H1 (cell line): ENCODE data around the gene SWT1. TPM values are rescaled to one million over a fixed set of nuclear protein-coding genes. Genes with fewer than 3 reads are reported as not detected.

Experiments used
- CTCF ChIA-PET: fragments of 300-600 bp; sonication (Branson Sonifier 250); formaldehyde crosslinking; loops from one replicate; lab custom pipeline; 2021; ENCODE audit not compliant: partially characterized antibody; lab: Charles Lee
- POLR2A ChIA-PET: fragments of 300-600 bp; sonication (Branson Sonifier 250); formaldehyde crosslinking; loops from one replicate; lab custom pipeline; 2021; ENCODE audit warnings: inconsistent platforms; ENCODE audit not compliant: partially characterized antibody; lab: Charles Lee
- DNase-seq, 2 experiments: peaks; one replicate each; pipeline versions ENCODE4 v3.0.0 to v3.0.0-alpha.2; 2010 to 2022; ENCODE audit warnings: low spot score in 2 of 2, low read depth in 1 of 2, mixed read lengths in 1 of 2
- FAIRE-seq: peaks from 2 replicates; lab custom pipeline; 2011; peaks lifted over from hg19 to GRCh38; lab: Jason Lieb, UNC
- H2AFZ ChIP-seq: 2 replicates; pipeline ENCODE4 v1.8.1; 2012; ENCODE audit warnings: low read length, inconsistent platforms
- H2AK5ac ChIP-seq: 2 replicates; pipeline ENCODE4 v1.6.1; 2013; ENCODE audit warnings: low read depth, low read length
- H2BK120ac ChIP-seq: replicated peaks from 2 replicates; pipeline ENCODE3; 2013; ENCODE audit warnings: low read depth, low read length, inconsistent platforms
- H2BK12ac ChIP-seq: 2 replicates; pipeline ENCODE4 v1.6.1; 2013; ENCODE audit warnings: low read depth, low read length
- H2BK15ac ChIP-seq: 2 replicates; pipeline ENCODE4 v1.6.1; 2013; ENCODE audit warnings: low read length
- H2BK20ac ChIP-seq: 2 replicates; pipeline ENCODE4 v1.6.1; 2013; ENCODE audit warnings: low read length
- H2BK5ac ChIP-seq: 2 replicates; pipeline ENCODE4 v1.6.1; 2013; ENCODE audit warnings: low read depth, low read length
- H3K14ac ChIP-seq: 2 replicates; pipeline ENCODE4 v1.6.1; 2013; ENCODE audit warnings: inconsistent platforms; ENCODE audit not compliant: insufficient read length
- H3K18ac ChIP-seq: 2 replicates; pipeline ENCODE4 v1.6.1; 2013; ENCODE audit warnings: low read length; ENCODE audit errors: extremely low read depth
- H3K23ac ChIP-seq: 2 replicates; pipeline ENCODE4 v1.6.1; 2013; ENCODE audit warnings: inconsistent platforms; ENCODE audit not compliant: insufficient read length
- H3K23me2 ChIP-seq: 2 replicates; pipeline ENCODE4 v1.6.1; 2013; ENCODE audit warnings: low read depth, low read length
- H3K27ac ChIP-seq: 2 replicates; pipeline ENCODE4 v1.6.1; 2011; ENCODE audit warnings: low read depth, low read length, inconsistent platforms
- H3K27me3 ChIP-seq, 4 experiments: replicated peaks in 1 of 4; 1 replicate in 1 of 4; 2 replicates in 3 of 4; pipeline versions ENCODE4 v1.6.1 to v1.8.1; 2011 to 2013; ENCODE audit warnings: low read length in 3 of 4, mild to moderate bottlenecking in 3 of 4, inconsistent platforms in 2 of 4, mixed read lengths in 2 of 4, moderate library complexity in 1 of 4; ENCODE audit not compliant: control insufficient read depth in 3 of 4, insufficient read depth in 3 of 4; ENCODE audit errors: extremely low read depth in 1 of 4
- H3K36me3 ChIP-seq, 4 experiments: 2 replicates each; pipeline versions ENCODE4 v1.6.1 to v1.8.1; 2011 to 2013; ENCODE audit warnings: mild to moderate bottlenecking in 4 of 4, low read length in 3 of 4, moderate library complexity in 2 of 4, control low read depth in 1 of 4, inconsistent platforms in 1 of 4; ENCODE audit not compliant: insufficient read depth in 4 of 4, control insufficient read depth in 2 of 4
- H3K4ac ChIP-seq: replicated peaks from 2 replicates; pipeline ENCODE3; 2013; ENCODE audit warnings: low read length, low read depth, mixed read lengths, inconsistent platforms; ENCODE audit not compliant: insufficient read length
- H3K4me1 ChIP-seq, 4 experiments: replicated peaks in 1 of 4; 1 replicate in 1 of 4; 2 replicates in 3 of 4; pipeline versions ENCODE4 v1.6.1 to v1.8.1; 2011 to 2013; ENCODE audit warnings: low read length in 3 of 4, inconsistent platforms in 2 of 4, mixed read lengths in 1 of 4; ENCODE audit not compliant: insufficient read depth in 4 of 4, control insufficient read depth in 3 of 4
- H3K4me2 ChIP-seq, 2 experiments: 2 replicates each; pipeline versions ENCODE4 v1.6.1 to v1.8.1; 2011 to 2013; ENCODE audit warnings: low read depth in 2 of 2, low read length in 2 of 2, control low read depth in 1 of 2, inconsistent platforms in 1 of 2, mild to moderate bottlenecking in 1 of 2; ENCODE audit not compliant: insufficient read depth in 1 of 2
- H3K4me3 ChIP-seq, 4 experiments: fragments of 200-600, 300-600 bp in 1 of 4; sonication (generic), shearing (Covaris generic), sonication (Bioruptor Twin) in 1 of 4; 2 replicates each; pipeline versions ENCODE4 v1.5.1 to v1.8.1; 2011 to 2016; ENCODE audit warnings: low read length in 4 of 4, low read depth in 3 of 4, control low read depth in 2 of 4, inconsistent platforms in 2 of 4, mild to moderate bottlenecking in 2 of 4, mixed read lengths in 1 of 4, moderate library complexity in 1 of 4; ENCODE audit not compliant: insufficient read depth in 2 of 4; ENCODE audit errors: extremely low read depth in 1 of 4
- H3K56ac ChIP-seq: replicated peaks from 2 replicates; pipeline ENCODE3; 2013; ENCODE audit warnings: low read depth, mild to moderate bottlenecking, mixed read lengths, low read length, inconsistent platforms; ENCODE audit not compliant: insufficient read length
- H3K79me1 ChIP-seq: 2 replicates; pipeline ENCODE4 v1.6.1; 2013; ENCODE audit warnings: low read depth, low read length, control low read depth
- H3K79me2 ChIP-seq, 2 experiments: 2 replicates each; pipeline versions ENCODE4 v1.6.1 to v1.8.1; 2012 to 2013; ENCODE audit warnings: low read length in 2 of 2, mild to moderate bottlenecking in 2 of 2, inconsistent platforms in 1 of 2; ENCODE audit not compliant: insufficient read depth in 2 of 2, control insufficient read depth in 1 of 2
- H3K9ac ChIP-seq, 4 experiments: replicated peaks in 1 of 4; 1 replicate in 1 of 4; 2 replicates in 3 of 4; pipeline versions ENCODE4 v1.6.1 to v1.8.1; 2011 to 2013; ENCODE audit warnings: low read depth in 3 of 4, low read length in 3 of 4, control low read depth in 2 of 4, mild to moderate bottlenecking in 2 of 4, moderate library complexity in 2 of 4, inconsistent platforms in 1 of 4; ENCODE audit errors: extremely low read depth in 1 of 4
- H3K9me3 ChIP-seq, 2 experiments: 2 replicates each; pipeline versions ENCODE4 v1.6.1 to v1.8.1; 2012 to 2013; ENCODE audit warnings: mild to moderate bottlenecking in 2 of 2, moderate library complexity in 2 of 2, control low read depth in 1 of 2, inconsistent platforms in 1 of 2, low read depth in 1 of 2, low read length in 1 of 2, mixed read lengths in 1 of 2; ENCODE audit not compliant: insufficient read depth in 2 of 2
- H4K20me1 ChIP-seq, 2 experiments: replicated peaks in 1 of 2; 2 replicates each; pipeline versions ENCODE3 to v1.8.1; 2011 to 2013; ENCODE audit warnings: inconsistent platforms in 2 of 2, low read length in 2 of 2, mild to moderate bottlenecking in 1 of 2; ENCODE audit not compliant: insufficient read depth in 2 of 2, control insufficient read depth in 1 of 2
- H4K5ac ChIP-seq: 2 replicates; pipeline ENCODE4 v1.6.1; 2013; ENCODE audit warnings: low read length, low read depth, mixed read lengths, inconsistent platforms; ENCODE audit not compliant: insufficient read length
- H4K8ac ChIP-seq: 2 replicates; pipeline ENCODE4 v1.8.0; 2013; ENCODE audit warnings: mild to moderate bottlenecking, moderate library complexity, low read length, inconsistent platforms; ENCODE audit not compliant: insufficient read depth; ENCODE audit errors: extremely low read depth
- H4K91ac ChIP-seq: replicated peaks from 2 replicates; pipeline ENCODE3; 2013; ENCODE audit warnings: low read length, mixed read lengths, inconsistent platforms; ENCODE audit not compliant: insufficient read length
- ASH2L ChIP-seq: fragments of 200-600, 300-600 bp; sonication (generic); IDR thresholded peaks from one replicate; pipeline ENCODE4 v1.7.1; 2017; ENCODE audit warnings: low read length
- CBX5 ChIP-seq: fragments of 300-800, 300-1000 bp; sonication (generic); IDR thresholded peaks from 2 replicates; pipeline ENCODE4 v1.7.1; 2016; ENCODE audit warnings: antibody characterized with exemption, low read length, low read depth
- GTF2F1 ChIP-seq: IDR thresholded peaks from 2 replicates; pipeline ENCODE4 v1.6.1; 2012; ENCODE audit warnings: low read depth, low read length, improper control_type of control experiment, borderline replicate concordance
- SIRT6 ChIP-seq: IDR thresholded peaks from one replicate; pipeline ENCODE4 v1.7.1; 2012; ENCODE audit warnings: low read length, inconsistent platforms
- WGBS, 2 experiments: shearing (Covaris generic) in 1 of 2; methylation state at CpG; one replicate each; pipeline versions ENCODE4 v1.1.6 to v1.1.7; 2013 to 2015; ENCODE audit warnings: low lambda C conversion rate in 2 of 2, mixed read lengths in 2 of 2, inconsistent platforms in 1 of 2, low coverage in 1 of 2, missing lambda C conversion rate in 1 of 2; ENCODE audit not compliant: insufficient replicate concordance in 2 of 2, insufficient coverage in 1 of 2, insufficient read length in 1 of 2; ENCODE audit errors: extremely low coverage in 1 of 2, missing lambda C conversion rate in 1 of 2; 5-methylcytosine and 5-hydroxymethylcytosine counted together
- polyA plus RNA-seq, 7 experiments: library from polyadenylated mRNA; depleted of rRNA in 3 of 7; stranded (reverse) in 5 of 7; unstranded in 2 of 7; fragments of >200 nt in 5 of 7; fragments of 200-250 nt in 2 of 7; gene quantifications; 1 replicate in 5 of 7; 2 replicates in 1 of 7; 4 replicates in 1 of 7; pipeline versions ENCODE4 v1.2.1 to v1.2.3, GENCODE V29; 2011 to 2013; ENCODE audit warnings: missing spikeins in 2 of 7, mixed read lengths in 2 of 7
- total RNA-seq: library from RNA; stranded (reverse); fragmentation: NEBNext Ultra II Directional; extraction: Animal tissue kit (Norgen Biotek cat#: 25700); gene quantifications from 2 replicates; pipeline ENCODE4 v1.2.1, GENCODE V29; 2021

Gene SWT1
- total and polyA plus RNA-seq, 2 of the 8 experiments (the other 6 are each of a cell fraction or from before 2014, with no cell fraction given) = 1.4 to 6.2 TPM

DNA sequence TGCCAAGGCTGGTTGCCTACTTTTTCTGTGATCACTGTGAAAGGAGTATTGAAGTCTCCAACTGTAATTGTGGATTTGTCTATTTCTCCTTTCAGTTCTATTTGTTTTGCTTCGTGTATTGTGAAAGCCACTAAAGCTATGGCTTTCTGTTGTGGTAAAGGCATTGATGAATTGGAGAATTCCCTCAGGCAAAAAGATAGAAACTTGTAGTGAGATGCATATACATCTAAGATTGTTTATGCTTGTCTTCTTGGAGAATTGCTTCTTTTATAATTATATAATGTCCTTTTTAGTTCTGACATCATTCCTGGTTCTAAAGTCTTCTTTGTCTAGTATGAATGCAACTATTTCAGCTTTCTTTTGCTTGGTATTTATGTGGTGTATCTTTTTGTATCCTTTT, 36.8 kb downstream of the SWT1 start:
- TF ChIP-seq ASH2L (no peak), SIRT6 (no peak), CBX5 (no peak), GTF2F1 (no peak)
- H3K4me1 ChIP-seq = no peaks in the 10 kb centered on the region
- no peak overlapping the region for H2AFZ ChIP-seq
- no peaks in the 10 kb centered on the region for H3K36me3 ChIP-seq
- no peak overlapping the region for H3K4me3 ChIP-seq
- H2BK5ac ChIP-seq = no peak overlapping the region
- H3K56ac ChIP-seq = no peak overlapping the region
- H2BK12ac ChIP-seq = no peak overlapping the region
- H2BK120ac ChIP-seq = no peak overlapping the region
- no peaks in the 10 kb centered on the region for H3K79me1 ChIP-seq
- H2BK20ac ChIP-seq = no peak overlapping the region
- no peak overlapping the region for H4K8ac ChIP-seq
- no peak overlapping the region for H4K5ac ChIP-seq
- H3K4me2 ChIP-seq = no peak overlapping the region
- FAIRE-seq (no peak), DNase-seq (no peak)
- ChIA-PET POLR2A (no interaction called here), CTCF (interaction anchor here (0.8 kb wide), 1 partner anchor 12 kb away, joined by 3 read pairs; no protein-coding TSS in a partner anchor)
- no peak overlapping the region for H2AK5ac ChIP-seq
- H3K23ac ChIP-seq = no peak overlapping the region
- H3K27ac ChIP-seq = no peak overlapping the region
- WGBS, 2 experiments = 75% methylated on average over 1 of the region's 1 CpG; no CpG with 5 or more reads in 1 of the 2 experiments
- no peaks in the 10 kb centered on the region for H3K23me2 ChIP-seq
- H3K4ac ChIP-seq = no peak overlapping the region
- H4K20me1 ChIP-seq = no peaks in the 10 kb centered on the region
- no peak overlapping the region for H2BK15ac ChIP-seq
- no peaks in the 10 kb centered on the region for H3K9me3 ChIP-seq
- no peak overlapping the region for H4K91ac ChIP-seq
- H3K27me3 ChIP-seq = no peaks in the 10 kb centered on the region
- H3K9ac ChIP-seq = no peak overlapping the region
- no peaks in the 10 kb centered on the region for H3K79me2 ChIP-seq
- no peak overlapping the region for H3K14ac ChIP-seq
- no peak overlapping the region for H3K18ac ChIP-seq
